Stomach smooth muscle (tissue), 2 donors: ENCODE results near the gene TMEM109.

Source experiments
- H3K27ac ChIP-seq: one replicate; pipeline ENCODE4 v1.7.0; 2013; ENCODE audit warnings: mild to moderate bottlenecking, low read length, inconsistent platforms
- H3K27me3 ChIP-seq, 2 donors: one replicate each; pipeline ENCODE4 v1.7.0; 2013; ENCODE audit warnings: low read length in 2 of 2; ENCODE audit not compliant: insufficient read depth in 2 of 2, control insufficient read depth in 1 of 2
- H3K36me3 ChIP-seq, 2 donors: one replicate each; pipeline ENCODE4 v1.7.0; 2013; ENCODE audit warnings: low read length in 2 of 2; ENCODE audit not compliant: control insufficient read depth in 2 of 2, insufficient read depth in 2 of 2
- H3K4me1 ChIP-seq: one replicate; pipeline ENCODE4 v1.7.0; 2013; ENCODE audit warnings: low read length; ENCODE audit not compliant: control insufficient read depth, insufficient read depth
- H3K4me3 ChIP-seq, 2 donors: one replicate each; pipeline ENCODE4 v1.7.0; 2013; ENCODE audit warnings: low read length in 2 of 2
- H3K9ac ChIP-seq, 2 donors: one replicate each; pipeline ENCODE4 v1.7.0; 2013; ENCODE audit warnings: low read length in 2 of 2, mild to moderate bottlenecking in 1 of 2
- H3K9me3 ChIP-seq, 2 donors: one replicate each; pipeline ENCODE4 v1.7.0; 2013; ENCODE audit warnings: low read length in 2 of 2; ENCODE audit not compliant: control insufficient read depth in 2 of 2
- donor health status: healthy.
- donor health status: Pancreatic carcinoma.

TMEM109 gene

DNA sequence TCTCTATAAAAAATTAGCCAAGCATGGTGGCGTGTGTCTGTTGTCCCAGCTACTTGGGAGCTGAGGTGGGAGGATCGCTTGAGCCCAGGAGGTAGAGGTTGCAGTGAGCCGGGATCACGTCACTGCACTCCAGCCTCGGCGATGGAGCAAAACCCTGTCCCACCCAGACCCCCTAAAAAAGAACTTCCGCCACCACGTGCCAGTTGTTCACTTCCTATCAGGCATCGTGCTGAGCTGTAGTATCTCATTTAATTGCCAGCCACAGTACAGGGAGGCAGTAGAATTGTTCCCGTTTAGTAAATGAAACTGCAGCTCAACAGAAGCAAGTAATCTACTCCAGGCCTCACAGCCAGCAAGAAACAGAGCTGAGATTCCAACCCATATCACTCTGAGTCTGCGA, 7.3 kb downstream of the TMEM109 start:
- Histone ChIP-seq H3K27ac (no peak overlapping the region), H3K9ac (no peak overlapping the region), H3K36me3 (peaks cover 35 to 39% of the 10 kb centered on the region in 2 donors), H3K27me3 (peaks cover 17 to 23% of the 10 kb centered on the region in 2 donors), H3K9me3 (no peaks in the 10 kb centered on the region), H3K4me3 (no peak overlapping the region), H3K4me1 (peaks cover 38% of the 10 kb centered on the region)

GRCh38 chr11:60921777-60922335, 7.9 kb downstream of the TMEM109 start:
- H3K4me3 ChIP-seq = no peak overlapping the region
- H3K36me3 ChIP-seq = peaks cover 35 to 39% of the 10 kb centered on the region in 2 donors
- no peak overlapping the region for H3K27ac ChIP-seq
- no peak overlapping the region for H3K9ac ChIP-seq
- peaks cover 20 to 28% of the 10 kb centered on the region in 2 donors for H3K27me3 ChIP-seq
- no peaks in the 10 kb centered on the region for H3K9me3 ChIP-seq
- peaks cover 32% of the 10 kb centered on the region for H3K4me1 ChIP-seq

- H3K9me3 ChIP-seq = no peaks in the 10 kb centered on the region
- H3K4me1 ChIP-seq = peaks cover 30% of the 10 kb centered on the region
- no peak overlapping the region for H3K4me3 ChIP-seq
- H3K9ac ChIP-seq = no peak overlapping the region
- peaks cover 35 to 39% of the 10 kb centered on the region in 2 donors for H3K36me3 ChIP-seq
- peaks cover 23 to 31% of the 10 kb centered on the region in 2 donors for H3K27me3 ChIP-seq
- no peak overlapping the region for H3K27ac ChIP-seq
Measured at GRCh38 chr11:60922906-60923305, 8.9 kb downstream of the TMEM109 start.

- H3K27me3 ChIP-seq = peaks cover 23 to 35% of the 10 kb centered on the region in 2 donors
- no peak overlapping the region for H3K4me3 ChIP-seq
- no peaks in the 10 kb centered on the region for H3K9me3 ChIP-seq
- H3K27ac ChIP-seq = no peak overlapping the region
- peaks cover 35 to 39% of the 10 kb centered on the region in 2 donors for H3K36me3 ChIP-seq
- H3K4me1 ChIP-seq = peaks cover 30% of the 10 kb centered on the region
- peak overlapping the region in 1 of 2 donors; percentile 5 for H3K9ac ChIP-seq
Measured at GRCh38 chr11:60923326-60923725, 9.4 kb downstream of the TMEM109 start.

DNA sequence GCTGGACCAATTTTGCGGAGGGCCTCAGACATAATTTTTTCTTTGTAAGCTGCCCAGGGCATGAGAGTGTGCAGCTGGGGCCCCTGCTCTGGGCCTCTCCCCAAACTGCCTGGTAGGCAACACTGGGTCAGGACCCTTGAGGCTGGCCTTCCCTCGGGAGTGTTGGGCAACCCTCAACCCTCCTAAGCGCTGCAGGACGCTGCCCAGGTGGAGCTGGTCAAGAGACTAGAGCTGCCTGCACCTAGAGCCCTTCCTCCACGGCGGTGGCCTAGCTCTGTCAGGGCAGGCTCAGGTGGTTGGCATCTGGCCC, 9.8 kb downstream of the TMEM109 start:
- H3K36me3 ChIP-seq = peaks cover 35 to 39% of the 10 kb centered on the region in 2 donors
- peaks cover 29% of the 10 kb centered on the region for H3K4me1 ChIP-seq
- H3K4me3 ChIP-seq = peak overlapping the region; percentile 50 to 69
- no peaks in the 10 kb centered on the region for H3K9me3 ChIP-seq
- no peak overlapping the region for H3K9ac ChIP-seq
- H3K27me3 ChIP-seq = peaks cover 23 to 35% of the 10 kb centered on the region in 2 donors
- no peak overlapping the region for H3K27ac ChIP-seq

DNA sequence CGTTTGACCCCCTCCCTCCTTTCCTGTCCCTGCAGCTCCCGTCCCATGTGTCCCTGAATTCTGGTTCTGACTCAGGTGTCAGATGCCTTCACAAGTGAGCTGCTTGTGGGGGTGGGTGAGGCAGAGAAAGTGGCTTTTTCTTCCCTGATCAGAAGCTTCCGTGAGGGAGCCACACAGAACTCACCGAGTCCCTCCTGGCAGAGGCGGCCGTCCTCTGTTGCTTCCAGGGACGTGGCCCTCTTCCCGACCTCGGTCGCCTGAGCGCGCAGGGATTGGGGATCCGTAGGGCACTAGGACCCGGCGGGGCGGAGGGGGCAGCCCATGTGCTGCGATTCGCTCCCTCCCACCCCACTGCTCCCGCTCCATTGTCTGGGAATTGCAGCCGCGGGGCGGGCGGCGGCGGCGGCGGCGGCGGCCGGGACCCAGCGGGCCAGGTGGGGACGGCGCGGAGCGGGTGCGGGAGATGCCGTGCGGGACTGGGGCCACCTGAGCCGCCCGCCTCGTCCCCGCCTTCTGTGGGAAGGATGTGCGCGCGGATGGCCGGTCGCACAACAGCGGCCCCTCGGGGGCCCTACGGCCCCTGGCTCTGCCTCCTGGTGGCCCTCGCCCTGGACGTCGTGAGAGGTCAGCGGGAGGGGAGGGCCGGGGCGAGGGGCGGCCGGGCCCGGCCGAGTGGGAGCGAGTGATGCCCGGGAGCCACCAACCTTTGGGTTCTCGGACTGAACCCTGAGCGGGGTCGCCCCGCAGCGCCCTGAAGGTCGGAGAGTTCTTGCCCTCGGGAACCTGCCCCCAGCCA, 10.3 kb downstream of the TMEM109 start, which contains the start of gene TMEM132A:
TSS of gene TMEM132A (plus strand) at position 351 of the 796 bp plus-strand sequence. CDS start at position 525, 174 bp downstream.
- peaks cover 23 to 35% of the 10 kb centered on the region in 2 donors for H3K27me3 ChIP-seq
- H3K27ac ChIP-seq = no peak within 1 kb of the TSS
- H3K36me3 ChIP-seq = peaks cover 35 to 37% of the 10 kb centered on the region in 2 donors
- H3K9me3 ChIP-seq = no peaks in the 10 kb centered on the region
- H3K4me1 ChIP-seq = peaks cover 26% of the 10 kb centered on the region
- peak within 1 kb of the TSS; percentile 50 to 69 for H3K4me3 ChIP-seq
- H3K9ac ChIP-seq = peak within 1 kb of the TSS; percentile 31 to 36

DNA sequence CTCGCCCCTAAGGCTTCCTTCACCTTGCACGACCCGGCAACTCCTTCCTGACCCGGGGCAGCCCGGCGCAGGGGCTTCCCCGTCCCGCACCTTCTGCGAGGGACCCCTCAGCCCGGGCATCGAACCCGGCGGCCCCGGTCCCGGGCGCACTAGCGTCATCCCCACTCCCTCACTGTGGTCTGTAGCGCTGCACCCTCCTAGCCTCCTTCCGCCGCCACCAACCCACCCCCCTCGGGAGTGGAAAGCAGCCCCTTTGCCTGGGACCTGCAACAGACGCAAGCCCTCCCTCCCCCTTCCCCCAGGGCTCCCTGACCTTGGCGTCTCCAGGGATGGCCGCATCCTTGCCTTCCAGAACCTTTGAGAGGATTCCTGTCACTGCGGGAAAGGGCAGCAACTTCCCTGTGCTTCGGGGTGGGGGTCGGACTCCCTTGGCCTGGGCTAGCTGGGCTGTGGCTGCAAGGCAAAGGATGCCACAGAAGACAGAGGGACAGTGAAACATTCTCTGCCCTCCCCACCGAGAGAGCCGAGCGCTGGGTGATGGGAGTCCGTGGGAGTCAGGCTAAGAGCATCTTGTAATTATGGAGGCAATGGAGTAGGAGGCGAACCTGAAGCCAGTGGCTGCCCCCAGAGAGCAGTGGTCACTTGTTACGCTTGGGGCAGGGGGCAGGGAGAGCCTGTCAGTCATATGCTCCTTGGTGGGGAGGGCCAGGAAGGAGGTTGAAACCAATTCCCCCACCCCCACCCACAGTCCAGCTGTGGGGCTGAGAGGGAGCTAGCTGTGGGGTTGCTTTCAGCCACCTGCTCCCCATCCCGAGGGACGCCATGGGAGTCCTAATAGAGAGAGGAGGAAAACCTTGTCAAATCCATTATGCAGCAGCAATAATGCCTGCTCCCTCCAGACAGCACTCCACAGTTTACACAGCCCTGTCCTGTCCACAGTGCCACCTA, 11.2 kb downstream of the TMEM109 start:
- peak overlapping the region in 1 of 2 donors; percentile 31 for H3K9ac ChIP-seq
- H3K27me3 ChIP-seq = peaks cover 23 to 35% of the 10 kb centered on the region in 2 donors
- no peaks in the 10 kb centered on the region for H3K9me3 ChIP-seq
- H3K36me3 ChIP-seq = peaks cover 29 to 31% of the 10 kb centered on the region in 2 donors
- peak overlapping the region; percentile 38 to 69 for H3K4me3 ChIP-seq
- no peak overlapping the region for H3K27ac ChIP-seq
- peaks cover 18% of the 10 kb centered on the region for H3K4me1 ChIP-seq

DNA sequence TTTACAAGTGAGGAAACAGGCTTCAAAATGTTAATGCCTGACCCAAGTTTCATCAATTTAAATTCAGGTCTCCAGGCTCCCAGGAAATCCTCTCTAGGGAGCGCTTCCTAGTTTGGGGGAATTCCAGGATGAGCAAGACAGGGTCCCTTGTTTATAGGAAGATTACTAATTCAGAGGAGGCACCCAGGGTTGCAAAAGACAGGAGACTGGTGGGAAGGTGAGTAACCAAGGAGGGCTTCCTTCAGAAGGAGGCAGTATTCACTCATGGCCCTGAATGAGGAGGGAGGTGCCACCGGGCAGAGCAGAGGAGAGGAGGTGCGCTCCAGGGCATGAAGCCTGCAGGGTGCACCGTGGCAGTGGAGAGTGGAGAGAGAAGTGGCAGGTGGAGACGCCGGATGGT, 11.9 kb downstream of the TMEM109 start:
- peaks cover 23 to 24% of the 10 kb centered on the region in 2 donors for H3K36me3 ChIP-seq
- no peak overlapping the region for H3K27ac ChIP-seq
- H3K9me3 ChIP-seq = no peaks in the 10 kb centered on the region

GRCh38 chr11:60926500-60926899, 12.5 kb downstream of the TMEM109 start:
- Histone ChIP-seq H3K36me3 (peaks cover 19% of the 10 kb centered on the region in 2 donors), H3K4me3 (no peak overlapping the region), H3K27ac (no peak overlapping the region), H3K9ac (no peak overlapping the region), H3K9me3 (no peaks in the 10 kb centered on the region), H3K27me3 (peaks cover 23 to 35% of the 10 kb centered on the region in 2 donors), H3K4me1 (peaks cover 18% of the 10 kb centered on the region)

More for the DNA sequence above, 11.9 kb downstream of the TMEM109 start:
- peaks cover 23 to 35% of the 10 kb centered on the region in 2 donors for H3K27me3 ChIP-seq
- H3K4me1 ChIP-seq = peaks cover 18% of the 10 kb centered on the region
- H3K4me3 ChIP-seq = no peak overlapping the region
- no peak overlapping the region for H3K9ac ChIP-seq

- H3K27me3 ChIP-seq = peaks cover 23 to 35% of the 10 kb centered on the region in 2 donors
- H3K9me3 ChIP-seq = no peaks in the 10 kb centered on the region
- peaks cover 13% of the 10 kb centered on the region in 2 donors for H3K36me3 ChIP-seq
- H3K9ac ChIP-seq = no peak overlapping the region
- peaks cover 18% of the 10 kb centered on the region for H3K4me1 ChIP-seq
- no peak overlapping the region for H3K4me3 ChIP-seq
- no peak overlapping the region for H3K27ac ChIP-seq
Measured at GRCh38 chr11:60927061-60927592, 13.2 kb downstream of the TMEM109 start.
